K562 (cell line): ENCODE results near the gene PTPRM. TPM values are rescaled to one million over a fixed set of nuclear protein-coding genes. Genes with fewer than 3 reads are reported as not detected.

Source experiments
- ATAC-seq: fragments of 200-7000 bp; cut with Tn5 transposase; 3 replicates; pipeline ENCODE4 v1.9.1; 2020; ENCODE audit warnings: moderate library complexity
- BruUV-seq: library from RNA; stranded (reverse); fragments of 400-500 nt; replicated peaks from 2 replicates; lab custom pipeline; 2021; lab: Mats Ljungman, UMichigan
- CTCF ChIA-PET: fragments of 300-600 bp; formaldehyde crosslinking; extraction: SDS; loops from one replicate; lab custom pipeline; 2021; ENCODE audit warnings: low intra/inter-chr PET ratio; lab: Yijun Ruan, JAX
- POLR2A ChIA-PET: fragments of 300-600, 350-650 bp; sonication (Branson Sonifier 250); formaldehyde crosslinking; extraction: SDS; loops from one replicate; lab custom pipeline; 2021; ENCODE audit warnings: antibody characterized with exemption, inconsistent platforms; lab: Yijun Ruan, JAX
- DNase-seq, 4 experiments: peaks; one replicate each; pipeline versions ENCODE4 v3.0.0 to v3.0.0-alpha.2; 2011 to 2018; ENCODE audit warnings: low spot score in 3 of 4, mixed read lengths in 3 of 4; ENCODE audit errors: extremely low read depth in 1 of 4
- FAIRE-seq: peaks from 2 replicates; lab custom pipeline; 2011; peaks lifted over from hg19 to GRCh38; lab: Jason Lieb, UNC
- H2AFZ ChIP-seq: 2 replicates; pipeline ENCODE4 v1.6.0; 2011; ENCODE audit warnings: low read depth, low read length, control low read depth, inconsistent platforms
- H3K27ac ChIP-seq: fragments of 200-600 bp; 3 replicates; pipeline ENCODE4 v1.8.0; 2011; ENCODE audit warnings: low read depth, mild to moderate bottlenecking, control low read depth, inconsistent platforms, low read length, moderate library complexity, mixed read lengths; ENCODE audit errors: extremely low read depth
- H3K27me3 ChIP-seq, 2 experiments: fragments of 300-600 bp in 1 of 2; 2 replicates in 1 of 2; 3 replicates in 1 of 2; pipeline versions ENCODE4 v1.6.0 to v1.8.0; 2011; ENCODE audit warnings: inconsistent platforms in 2 of 2, low read length in 2 of 2, mild to moderate bottlenecking in 1 of 2, mixed read lengths in 1 of 2, moderate library complexity in 1 of 2; ENCODE audit not compliant: control insufficient read depth in 2 of 2, insufficient read depth in 2 of 2
- H3K36me3 ChIP-seq: fragments of 300-600 bp; 3 replicates; pipeline ENCODE4 v1.8.0; 2011; ENCODE audit warnings: mild to moderate bottlenecking, low read length, inconsistent platforms; ENCODE audit not compliant: control insufficient read depth, insufficient read depth
- H3K4me1 ChIP-seq, 2 experiments: fragments of 200-600 bp in 1 of 2; replicated peaks in 1 of 2; 2 replicates in 1 of 2; 3 replicates in 1 of 2; pipeline versions ENCODE4 v1.5.1 to v1.8.0; 2011; ENCODE audit warnings: inconsistent platforms in 2 of 2, low read length in 2 of 2, mild to moderate bottlenecking in 1 of 2, mixed read lengths in 1 of 2, moderate library complexity in 1 of 2; ENCODE audit not compliant: control insufficient read depth in 2 of 2, insufficient read depth in 2 of 2
- H3K4me2 ChIP-seq: 2 replicates; pipeline ENCODE4 v1.6.1; 2011; ENCODE audit warnings: low read length, control low read depth, inconsistent platforms, mixed read lengths; ENCODE audit not compliant: insufficient read depth
- H3K4me3 ChIP-seq: fragments of 200-600 bp; sonication (generic), shearing (Covaris generic); 2 replicates; pipeline ENCODE4 v1.5.1; 2016; ENCODE audit warnings: control low read depth, inconsistent platforms
- H3K79me2 ChIP-seq: fragments of 200-600 bp; 3 replicates; pipeline ENCODE4 v1.8.0; 2011; ENCODE audit warnings: low read length, inconsistent platforms; ENCODE audit not compliant: control insufficient read depth, insufficient read depth
- H3K9ac ChIP-seq, 2 experiments: 2 replicates each; pipeline versions ENCODE4 v1.6.0 to v1.6.1; 2011; ENCODE audit warnings: low read depth in 2 of 2, low read length in 2 of 2, control low read depth in 1 of 2, inconsistent platforms in 1 of 2, mild to moderate bottlenecking in 1 of 2, mixed read lengths in 1 of 2; ENCODE audit not compliant: insufficient read depth in 1 of 2
- H3K9me1 ChIP-seq: one replicate; pipeline ENCODE4 v1.6.0; 2011; ENCODE audit warnings: inconsistent platforms, mild to moderate bottlenecking, low read length, moderate library complexity; ENCODE audit not compliant: control insufficient read depth, insufficient read depth
- H3K9me3 ChIP-seq: replicated peaks from 2 replicates; pipeline ENCODE4 v1.5.1; 2011; ENCODE audit warnings: low read depth, low read length, inconsistent platforms; ENCODE audit not compliant: control insufficient read depth, insufficient read depth
- H4K20me1 ChIP-seq: replicated peaks from 2 replicates; pipeline ENCODE4 v1.6.1; 2011; ENCODE audit warnings: low read length, inconsistent platforms, mixed read lengths; ENCODE audit not compliant: control insufficient read depth, insufficient read depth
- CBX3 ChIP-seq, 2 experiments: IDR thresholded peaks; 1 replicate in 1 of 2; 2 replicates in 1 of 2; pipeline ENCODE4 v1.6.1; 2012; ENCODE audit warnings: inconsistent platforms in 2 of 2, low read length in 2 of 2, borderline replicate concordance in 1 of 2, control low read depth in 1 of 2
- FOXA3 ChIP-seq, 2 experiments: fragments of 450-650 bp in 1 of 2; sonication (generic) in 1 of 2; formaldehyde crosslinking; IDR thresholded peaks in 1 of 2; conservative IDR thresholded peaks in 1 of 2; 2 replicates each; pipeline versions ENCODE4 v1.4.0 to v1.8.0; 2020 to 2022; ENCODE audit warnings: mild to moderate bottlenecking in 2 of 2, missing genetic modification reagents in 1 of 2
- MAX ChIP-seq: sonication (generic); formaldehyde crosslinking; IDR thresholded peaks from 2 replicates; pipeline ENCODE4 v1.9.0; 2022; ENCODE audit warnings: mild to moderate bottlenecking, missing genetic modification reagents
- MITF ChIP-seq: IDR thresholded peaks from 2 replicates; pipeline ENCODE4 v1.6.1; 2014; ENCODE audit warnings: antibody characterized with exemption
- MLLT1 ChIP-seq, 2 experiments: fragments of 450-650 bp; IDR thresholded peaks; 2 replicates each; pipeline ENCODE4 v1.6.1; 2016
- PRDM10 ChIP-seq: fragments of 450-650 bp; IDR thresholded peaks from 2 replicates; pipeline ENCODE4 v1.6.1; 2018; ENCODE audit not compliant: partially characterized antibody
- SRF ChIP-seq, 2 experiments: fragments of 250-450, 450-650 bp in 1 of 2; sonication (Bioruptor Pico) in 1 of 2; sonication (generic) in 1 of 2; formaldehyde crosslinking; IDR thresholded peaks; 2 replicates each; pipeline versions ENCODE4 v1.5.0 to v1.5.1; 2020 to 2022; ENCODE audit warnings: mild to moderate bottlenecking in 1 of 2, missing genetic modification reagents in 1 of 2
- YBX1 ChIP-seq: fragments of 450-650 bp; IDR thresholded peaks from 2 replicates; pipeline ENCODE4 v1.7.1; 2016; ENCODE audit warnings: mild to moderate bottlenecking
- ZEB2 ChIP-seq: fragments of 450-650 bp; IDR thresholded peaks from 2 replicates; pipeline ENCODE4 v1.6.1; 2016
- ZNF224 ChIP-seq: sonication (generic); formaldehyde crosslinking; IDR thresholded peaks from 2 replicates; pipeline ENCODE4 v1.8.0; 2022; ENCODE audit warnings: mild to moderate bottlenecking, missing genetic modification reagents
- ZNF449 ChIP-seq: fragments of 250-450 bp; sonication (Bioruptor Pico); IDR thresholded peaks from 2 replicates; pipeline ENCODE4 v1.8.0; 2022; ENCODE audit warnings: moderate library complexity, mild to moderate bottlenecking, inconsistent platforms
- WGBS: fragments of 100-300 bp; shearing (Covaris generic); methylation state at CpG from one replicate; pipeline ENCODE4 v1.1.6; 2016; ENCODE audit warnings: low coverage, mixed read lengths; ENCODE audit not compliant: insufficient coverage; ENCODE audit errors: missing lambda C conversion rate; 5-methylcytosine and 5-hydroxymethylcytosine counted together
- in situ Hi-C: fragments of 300-500 bp; cut with MboI; formaldehyde crosslinking; loops from 4 replicates; pipeline ENCODE4 v1.15.0; 2018; ENCODE audit warnings: inconsistent platforms, mixed read lengths
- intact Hi-C: fragments of 100-400 bp; cut with micrococcal nuclease; formaldehyde crosslinking; loops from 2 replicates; pipeline ENCODE4 v1.14.2; 2022
- polyA plus RNA-seq, 8 experiments: library from polyadenylated mRNA; depleted of rRNA in 4 of 8; stranded (reverse) in 5 of 8; unstranded in 3 of 8; fragments of >200 nt; fragmentation: Nextera tagmentation in 2 of 8; fragmentation: Illumina TruSeq in 1 of 8; extraction: Ambion mirVana in 2 of 8; extraction: Trizol in 1 of 8; gene quantifications; 2 replicates each; pipeline versions ENCODE4 v1.2.1 to v1.2.3, GENCODE V29; 2011 to 2014; ENCODE audit warnings: inconsistent platforms in 1 of 8, missing spikeins in 1 of 8
- total RNA-seq, 7 experiments: library from RNA; depleted of rRNA in 6 of 7; stranded (reverse); fragments of >200 nt in 6 of 7; fragmentation: Illumina TruSeq in 2 of 7; extraction: Trizol in 2 of 7; gene quantifications; 2 replicates each; pipeline versions ENCODE4 v1.2.1 to v1.2.3, GENCODE V29; 2011 to 2021; ENCODE audit warnings: low replicate concordance in 1 of 7

Gene PTPRM
- total and polyA plus RNA-seq, 9 of the 15 experiments (the other 6 are each of a cell fraction or from before 2014, with no cell fraction given): 0.03 to 0.16 (median 0.08) TPM; not detected in 3

GRCh38 chr18:7879717-7880116 is 312.6 kb downstream of the PTPRM start:
- no peaks in the 10 kb centered on the region for H3K79me2 ChIP-seq
- no peak overlapping the region for H3K4me2 ChIP-seq
- no peak overlapping the region for H3K27ac ChIP-seq
- DNase-seq: no peak
- intact Hi-C loops (no loop called here), in situ Hi-C loops (no loop called here)
- BruUV-seq: no TSS peak
- no peaks in the 10 kb centered on the region for H3K27me3 ChIP-seq
- no peak overlapping the region for H3K4me3 ChIP-seq
- H4K20me1 ChIP-seq: no peaks in the 10 kb centered on the region
- 2% methylated on average over 4 of the region's 4 CpGs for WGBS
- H3K9ac ChIP-seq: no peak overlapping the region
- no peaks in the 10 kb centered on the region for H3K36me3 ChIP-seq
- H3K9me3 ChIP-seq: no peaks in the 10 kb centered on the region
- ATAC-seq: no peak
- no peaks in the 10 kb centered on the region for H3K9me1 ChIP-seq
- ChIA-PET CTCF (no interaction called here), POLR2A (no interaction called here)
- H2AFZ ChIP-seq: no peak overlapping the region
- FAIRE-seq: no peak
- H3K4me1 ChIP-seq: no peaks in the 10 kb centered on the region
- no peak for TF ChIP-seq ZNF449
- TF ChIP-seq MITF: no peak
- no peak for TF ChIP-seq MLLT1 (IDR thresholded peaks at IDR 0.05)
- TF ChIP-seq SRF (CRISPR knock-in tag; IDR thresholded peaks at IDR 0.05): no peak
- TF ChIP-seq PRDM10: no peak
- TF ChIP-seq CBX3 (IDR thresholded peaks at IDR 0.05; ENCODE audit: borderline replicate concordance in 1 of 2, low read length in 2 of 2): no peak
- no peak for TF ChIP-seq ZEB2
- no peak for TF ChIP-seq YBX1
- TF ChIP-seq MAX (CRISPR knock-in tag): no peak
- no peak for TF ChIP-seq ZNF224 (CRISPR knock-in tag)
- no peak for TF ChIP-seq FOXA3 (CRISPR knock-in tag; conservative IDR thresholded peaks at IDR 0.05 in 1 of 2, IDR thresholded peaks at IDR 0.05 in 1 of 2)
